OCI-LY3 (cell line): ENCODE measurements around the gene AK1.

Experiments
- CTCF ChIP-seq: fragments of 200-600, 300-600 bp; sonication (generic); IDR thresholded peaks from 2 replicates; pipeline ENCODE4 v1.5.1; 2014; ENCODE audit warnings: antibody characterized with exemption, low read length, low read depth
- EZH2phosphoT487 ChIP-seq: fragments of 200-600 bp; shearing (Covaris generic); IDR thresholded peaks from 2 replicates; pipeline ENCODE4 v1.6.1; 2018; ENCODE audit warnings: antibody characterized with exemption, mixed run types, low read depth

- 0 out of 2 replicates have a peak, but pooled peaks have one; percentile 7 for TF ChIP-seq CTCF
- TF ChIP-seq EZH2phosphoT487, result no peak
Measured at GRCh38 chr9:127920794-127921193, 43.3 kb upstream of the AK1 start.
